Suprapubic skin (tissue), 4 donors: ENCODE measurements around the gene COL11A2. TPM values are rescaled to one million over a fixed set of nuclear protein-coding genes. Genes with fewer than 3 reads are reported as not detected.

ENCODE experiments used
- DNase-seq, 2 donors: peaks; one replicate each; pipeline ENCODE4 v3.0.0-alpha.2; 2019; ENCODE audit warnings: low spot score in 2 of 2
- H3K27ac ChIP-seq: fragments of 200-600 bp; sonication (generic); one replicate; pipeline ENCODE4 v1.5.1; 2019
- H3K27me3 ChIP-seq: fragments of 200-600 bp; sonication (generic); one replicate; pipeline ENCODE4 v1.5.1; 2019
- H3K36me3 ChIP-seq: fragments of 200-600 bp; sonication (generic); one replicate; pipeline ENCODE4 v1.5.1; 2019
- H3K4me1 ChIP-seq: fragments of 200-600 bp; sonication (generic); one replicate; pipeline ENCODE4 v1.5.1; 2019
- H3K4me3 ChIP-seq: fragments of 200-600 bp; sonication (generic); one replicate; pipeline ENCODE4 v1.5.1; 2019; ENCODE audit warnings: mild to moderate bottlenecking
- H3K9me3 ChIP-seq: fragments of 200-600 bp; sonication (generic); one replicate; pipeline ENCODE4 v1.5.1; 2019
- CTCF ChIP-seq, 2 donors: fragments of 200-600 bp in 1 of 2; fragments of 450-650 bp in 1 of 2; sonication (generic) in 1 of 2; IDR thresholded peaks; one replicate each; pipeline ENCODE4 v1.5.1; 2016 to 2019; ENCODE audit warnings: antibody characterized with exemption in 2 of 2, mild to moderate bottlenecking in 1 of 2, moderate library complexity in 1 of 2
- EP300 ChIP-seq: sonication (generic); formaldehyde crosslinking; IDR thresholded peaks from one replicate; pipeline ENCODE4 v1.6.1; 2017; ENCODE audit warnings: antibody characterized with exemption
- POLR2A ChIP-seq, 2 donors: fragments of 450-650 bp; IDR thresholded peaks; one replicate each; pipeline ENCODE4 v1.6.1; 2017; ENCODE audit warnings: antibody characterized with exemption in 2 of 2, mild to moderate bottlenecking in 2 of 2, moderate library complexity in 2 of 2
- POLR2AphosphoS5 ChIP-seq, 3 donors: sonication (generic); formaldehyde crosslinking; IDR thresholded peaks; one replicate each; pipeline ENCODE4 v1.6.1; 2017; ENCODE audit warnings: antibody characterized with exemption in 3 of 3
- WGBS: methylation state at CpG from one replicate; pipeline ENCODE4 v1.1.5; 2018; 5-methylcytosine and 5-hydroxymethylcytosine counted together
- total RNA-seq, 4 donors: library from RNA; depleted of rRNA; stranded (reverse); fragments of >200 nt; gene quantifications; one replicate each; pipeline ENCODE4 v1.1.0, GENCODE V29; 2016

COL11A2 gene
- total RNA-seq, 4 donors from 2014 or later = 0.21 to 0.97 (median 0.40) TPM

- no peak for TF ChIP-seq EP300
- no peak for TF ChIP-seq CTCF (IDR thresholded peaks at IDR 0.05)
- no peak for TF ChIP-seq POLR2AphosphoS5 (IDR thresholded peaks at IDR 0.05)
- TF ChIP-seq POLR2A (IDR thresholded peaks at IDR 0.05) = no peak
- Histone ChIP-seq H3K36me3 (peaks cover 15% of the 10 kb centered on the region), H3K27ac (peak overlapping the region; percentile 88), H3K27me3 (no peaks in the 10 kb centered on the region), H3K9me3 (no peaks in the 10 kb centered on the region), H3K4me3 (peak overlapping the region; percentile 86), H3K4me1 (peaks cover 44% of the 10 kb centered on the region)
- peak in 1 of 2 donors; percentile 87 for DNase-seq
- 1% methylated on average over 23 of the region's 29 CpGs for WGBS
Measured at GRCh38 chr6:33207552-33208090, 15.4 kb upstream of the COL11A2 start.

GRCh38 chr6:33206864-33207551 lies 14.7 kb upstream of the COL11A2 start:
- TF ChIP-seq POLR2A (IDR thresholded peaks at IDR 0.05) (no peak), POLR2AphosphoS5 (IDR thresholded peaks at IDR 0.05) (no peak), EP300 (no peak), CTCF (IDR thresholded peaks at IDR 0.05) (no peak)
- H3K36me3 ChIP-seq = peaks cover 21% of the 10 kb centered on the region
- 16% methylated on average over 20 of the region's 20 CpGs for WGBS
- DNase-seq = peak in 1 of 2 donors; percentile 68
- no peaks in the 10 kb centered on the region for H3K9me3 ChIP-seq
- peaks cover 45% of the 10 kb centered on the region for H3K4me1 ChIP-seq
- H3K27me3 ChIP-seq = no peaks in the 10 kb centered on the region
- peak overlapping the region; percentile 86 for H3K4me3 ChIP-seq
- H3K27ac ChIP-seq = no peak overlapping the region

- DNase-seq = peak in 1 of 2 donors; percentile 50
- Histone ChIP-seq H3K27ac (no peak overlapping the region), H3K4me3 (no peak overlapping the region), H3K4me1 (peaks cover 52% of the 10 kb centered on the region), H3K9me3 (no peaks in the 10 kb centered on the region), H3K27me3 (no peaks in the 10 kb centered on the region), H3K36me3 (peaks cover 22% of the 10 kb centered on the region)
- no peak for TF ChIP-seq CTCF (IDR thresholded peaks at IDR 0.05)
- TF ChIP-seq POLR2AphosphoS5 (IDR thresholded peaks at IDR 0.05) = no peak
- TF ChIP-seq POLR2A (IDR thresholded peaks at IDR 0.05) = no peak
- TF ChIP-seq EP300 = no peak
- WGBS = 71% methylated on average over 3 of the region's 3 CpGs
Measured at GRCh38 chr6:33206027-33206863, 14.0 kb upstream of the COL11A2 start.

GRCh38 chr6:33205191-33206026 lies 13.1 kb upstream of the COL11A2 start:
- no peak for TF ChIP-seq POLR2AphosphoS5 (IDR thresholded peaks at IDR 0.05)
- Histone ChIP-seq H3K27ac (no peak overlapping the region), H3K9me3 (no peaks in the 10 kb centered on the region), H3K4me3 (peak overlapping the region; percentile 81), H3K4me1 (peaks cover 55% of the 10 kb centered on the region), H3K27me3 (no peaks in the 10 kb centered on the region), H3K36me3 (peaks cover 22% of the 10 kb centered on the region)
- WGBS = 45% methylated on average over 16 of the region's 17 CpGs
- peak in 1 of 2 donors; percentile 64 for DNase-seq

- Histone ChIP-seq H3K27me3 (no peaks in the 10 kb centered on the region), H3K4me3 (peak within 1 kb of the TSS; percentile 81), H3K9me3 (no peaks in the 10 kb centered on the region), H3K27ac (peak within 1 kb of the TSS; percentile 86), H3K4me1 (peaks cover 59% of the 10 kb centered on the region), H3K36me3 (peaks cover 20% of the 10 kb centered on the region)
- 1% methylated on average over 36 of the region's 48 CpGs for WGBS
- no peak for TF ChIP-seq POLR2AphosphoS5 (IDR thresholded peaks at IDR 0.05)
- TF ChIP-seq EP300 = no peak
- TF ChIP-seq POLR2A (IDR thresholded peaks at IDR 0.05) = peak in 1 of 2 donors; percentile 15
- no peak for TF ChIP-seq CTCF (IDR thresholded peaks at IDR 0.05)
- DNase-seq = peak; percentile 96 to 97
Measured at GRCh38 chr6:33204415-33205190, 12.3 kb upstream of the COL11A2 start, which contains the start of gene HSD17B8. Gene HSD17B8, plus strand, starts transcription at chr6:33204655. Its CDS starts 14 bp downstream, at chr6:33204669.
